Pancreas (tissue), 10 donors: ENCODE results near the gene ADRM1. TPM values are rescaled to one million over a fixed set of nuclear protein-coding genes. Genes with fewer than 3 reads are reported as not detected.

Source experiments
- ATAC-seq, 4 donors: fragments of 200-7000 bp; cut with Tn5 transposase; one replicate each; pipeline versions ENCODE4 v1.8.0 to v1.9.1; 2020; ENCODE audit warnings: mild to moderate bottlenecking in 4 of 4, moderate library complexity in 4 of 4
- DNase-seq, 6 donors: peaks; one replicate each; pipeline ENCODE4 v3.0.0-alpha.2; 2020
- FAIRE-seq: peaks from 2 replicates; lab custom pipeline; 2012; peaks lifted over from hg19 to GRCh38; lab: Jason Lieb, UNC
- H3K27ac ChIP-seq, 4 donors: fragments of 200-600 bp; sonication (generic); 1 replicate in 3 of 4; 2 replicates in 1 of 4; pipeline versions ENCODE4 v1.5.0 to v1.8.0; 2020
- H3K27me3 ChIP-seq, 4 donors: fragments of 200-600 bp; one replicate each; pipeline ENCODE4 v1.8.0; 2021
- H3K36me3 ChIP-seq, 3 donors: fragments of 200-600 bp; sonication (generic) in 1 of 3; one replicate each; pipeline versions ENCODE4 v1.5.0 to v1.8.0; 2020 to 2021
- H3K4me1 ChIP-seq, 3 donors: fragments of 200-600 bp; one replicate each; pipeline ENCODE4 v1.8.0; 2021
- H3K4me3 ChIP-seq, 4 donors: fragments of 200-600 bp; sonication (generic) in 2 of 4; one replicate each; pipeline versions ENCODE4 v1.5.0 to v1.8.0; 2020 to 2021
- H3K9me3 ChIP-seq, 4 donors: fragments of 200-600 bp; one replicate each; pipeline ENCODE4 v1.8.0; 2021
- CTCF ChIP-seq, 4 donors: fragments of 200-600 bp; sonication (generic) in 3 of 4; IDR thresholded peaks; one replicate each; pipeline versions ENCODE4 v1.5.0 to v1.8.0; 2021; ENCODE audit warnings: antibody characterized with exemption in 4 of 4
- WGBS, 2 donors: extraction: QIAGEN DNeasy Blood & Tissue Kit; methylation state at CpG; one replicate each; pipeline ENCODE4 v1.1.7; 2013; 5-methylcytosine and 5-hydroxymethylcytosine counted together
- intact Hi-C, 3 donors: fragments of 100-400 bp; cut with DNase I; formaldehyde crosslinking; loops; one replicate each; pipeline versions ENCODE4 v1.11.1 to v1.14.2; 2022
- polyA plus RNA-seq, 2 donors: library from polyadenylated mRNA; stranded (reverse); fragments of 200-250 nt; gene quantifications; one replicate each; pipeline ENCODE4 v1.2.3, GENCODE V29; 2013
- total RNA-seq, 6 donors: library from RNA; stranded (reverse); fragmentation: NEBNext Ultra II Directional in 4 of 6; extraction: Animal tissue kit (Norgen Biotek cat#: 25700) in 4 of 6; gene quantifications; one replicate each; pipeline versions ENCODE4 v1.2.1 to v1.2.4, GENCODE V29; 2021 to 2023
- donor health status: healthy with polysubstance abuse.
- donor health status: DM: no; HTN: no; CAD: no; lungs with moderate emphysema.
- donor health status: DM: no; HTN: no; CAD: no.
- donor health status: control.
- donor health status: control.
- donor health status: Bipolar disorder and iron deficiency.
- donor health status: DM: yes; HTN: yes; CAD: no.
- donor health status: DM: no; HTN: no; CAD: no.
- donor health status: DM: no; HTN: no; CAD: no.
- donor health status: DM: yes; HTN: yes; CAD: no.

Gene ADRM1
- total and polyA plus RNA-seq, 8 donors, result 33.3 to 76.0 (median 41.7) TPM

GRCh38 chr20:62266340-62266739 lies 36.5 kb upstream of the ADRM1 start:
- intact Hi-C loops, result no loop called here
- 94 to 96% methylated on average over 10 of the region's 10 CpGs for WGBS, 2 donors

GRCh38 chr20:62266851-62267250 lies 35.9 kb upstream of the ADRM1 start:
- no peaks in the 10 kb centered on the region for H3K4me1 ChIP-seq
- H3K9me3 ChIP-seq, result no peaks in the 10 kb centered on the region
- H3K4me3 ChIP-seq, result no peak overlapping the region
- no peak for FAIRE-seq
- ATAC-seq, result no peak
- H3K27ac ChIP-seq, result no peak overlapping the region
- no peak for DNase-seq
- peaks cover 4 to 51% (median 13%) of the 10 kb centered on the region in 3 donors for H3K36me3 ChIP-seq
- intact Hi-C loops, result no loop called here
- H3K27me3 ChIP-seq, result no peaks in the 10 kb centered on the region
- 94 to 96% methylated on average over 13 of the region's 13 CpGs for WGBS, 2 donors
- TF ChIP-seq CTCF (IDR thresholded peaks at IDR 0.05), result no peak

More at GRCh38 chr20:62266340-62266739, 36.5 kb upstream of the ADRM1 start:
- Histone ChIP-seq H3K27me3 (no peaks in the 10 kb centered on the region), H3K9me3 (no peaks in the 10 kb centered on the region), H3K36me3 (peaks cover 4 to 53% (median 13%) of the 10 kb centered on the region in 3 donors), H3K27ac (no peak overlapping the region), H3K4me1 (no peaks in the 10 kb centered on the region), H3K4me3 (no peak overlapping the region)
- TF ChIP-seq CTCF (IDR thresholded peaks at IDR 0.05), result no peak
- DNase-seq (no peak), ATAC-seq (no peak), FAIRE-seq (no peak)

GRCh38 chr20:62267543-62267942 lies 35.3 kb upstream of the ADRM1 start:
- WGBS, 2 donors, result 84 to 92% methylated on average over 10 of the region's 10 CpGs
- H3K4me3 ChIP-seq, result no peak overlapping the region
- H3K27me3 ChIP-seq, result no peaks in the 10 kb centered on the region
- intact Hi-C loops, result no loop called here
- H3K36me3 ChIP-seq, result peaks cover 1 to 53% (median 15%) of the 10 kb centered on the region in 3 donors
- DNase-seq (peak in 1 of 6 donors; percentile 6), FAIRE-seq (no peak), ATAC-seq (peak in 1 of 4 donors; percentile 14)
- no peak for TF ChIP-seq CTCF (IDR thresholded peaks at IDR 0.05)
- H3K4me1 ChIP-seq, result no peaks in the 10 kb centered on the region
- H3K27ac ChIP-seq, result no peak overlapping the region
- H3K9me3 ChIP-seq, result no peaks in the 10 kb centered on the region

- FAIRE-seq (no peak), ATAC-seq (no peak), DNase-seq (no peak)
- intact Hi-C loops, result no loop called here
- TF ChIP-seq CTCF (IDR thresholded peaks at IDR 0.05), result no peak
- Histone ChIP-seq H3K36me3 (peaks cover under 1 to 53% (median 22%) of the 10 kb centered on the region in 3 donors), H3K27ac (no peak overlapping the region), H3K4me3 (no peak overlapping the region), H3K4me1 (no peaks in the 10 kb centered on the region), H3K27me3 (no peaks in the 10 kb centered on the region), H3K9me3 (no peaks in the 10 kb centered on the region)
- 80% methylated on average over 7 of the region's 7 CpGs for WGBS, 2 donors
Measured at GRCh38 chr20:62268228-62268900, 34.4 kb upstream of the ADRM1 start.

- WGBS, 2 donors, result 85 to 89% methylated on average over 14 of the region's 14 CpGs
- intact Hi-C loops, result no loop called here
- no peaks in the 10 kb centered on the region for H3K4me1 ChIP-seq
- peaks cover 7 to 54% (median 22%) of the 10 kb centered on the region in 3 donors for H3K36me3 ChIP-seq
- peak in 1 of 6 donors; percentile 33 for DNase-seq
- ATAC-seq, result no peak
- H3K4me3 ChIP-seq, result no peak overlapping the region
- H3K27ac ChIP-seq, result no peak overlapping the region
- no peak for FAIRE-seq
- no peaks in the 10 kb centered on the region for H3K9me3 ChIP-seq
- no peak for TF ChIP-seq CTCF (IDR thresholded peaks at IDR 0.05)
- no peaks in the 10 kb centered on the region for H3K27me3 ChIP-seq
Measured at GRCh38 chr20:62269378-62269777, 33.4 kb upstream of the ADRM1 start.
